Fibroblast of skin of abdomen (primary cell): ENCODE data around the gene DDO.
"Not testable (repeated sequence)": the region's sequence is repeated elsewhere in the genome, so short reads cannot be mapped to it uniquely, and the experiment has no call there.

Experiments used
- DNase-seq: peaks from one replicate; pipeline ENCODE4 v3.0.0-alpha.2; 2013

DDO gene

GRCh38 chr6:110366256-110366655 is 49.1 kb downstream of the DDO start:
- DNase-seq: no peak

GRCh38 chr6:110364364-110365105 is 50.8 kb downstream of the DDO start:
- no peak for DNase-seq

DNA sequence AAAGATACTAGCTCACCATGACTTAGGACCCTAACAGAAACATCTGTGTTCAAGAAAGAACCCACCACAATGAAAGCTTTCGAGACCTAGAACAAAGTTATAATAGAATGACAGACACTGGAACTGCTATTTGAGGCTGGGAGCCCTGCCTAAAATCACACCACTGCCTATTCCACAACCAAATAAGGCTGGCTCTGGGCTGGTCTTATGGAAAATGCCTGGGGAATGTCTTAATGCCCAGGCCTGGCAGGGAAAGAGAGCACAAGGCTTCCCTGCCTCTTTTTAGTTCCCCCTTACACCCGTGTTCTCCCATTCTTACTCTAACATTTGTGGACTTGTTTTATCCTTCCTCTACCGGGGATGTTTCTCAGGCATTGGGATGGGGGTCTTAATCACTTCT is 51.6 kb downstream of the DDO start:
- no peak for DNase-seq

- no peak for DNase-seq
These were observed 54.7 kb downstream of the DDO start for GRCh38 chr6:110360676-110361075.

GRCh38 chr6:110359556-110359955 is 55.8 kb downstream of the DDO start:
- DNase-seq: no peak

- no peak for DNase-seq
These were observed 56.7 kb downstream of the DDO start for GRCh38 chr6:110358553-110359160.

- no peak for DNase-seq
These were observed 57.5 kb downstream of the DDO start, which contains the start of gene METTL24 for GRCh38 chr6:110357664-110358552. Gene METTL24 (minus strand): TSS chr6:110358349. CDS start chr6:110358272, 77 bp downstream.

- no peak for DNase-seq
These were observed 58.1 kb downstream of the DDO start for GRCh38 chr6:110357298-110357663.

- DNase-seq: no peak
These were observed 58.6 kb downstream of the DDO start for GRCh38 chr6:110356778-110357177.

- no peak for DNase-seq
These were observed 59.6 kb downstream of the DDO start for GRCh38 chr6:110355727-110356126.

DNA sequence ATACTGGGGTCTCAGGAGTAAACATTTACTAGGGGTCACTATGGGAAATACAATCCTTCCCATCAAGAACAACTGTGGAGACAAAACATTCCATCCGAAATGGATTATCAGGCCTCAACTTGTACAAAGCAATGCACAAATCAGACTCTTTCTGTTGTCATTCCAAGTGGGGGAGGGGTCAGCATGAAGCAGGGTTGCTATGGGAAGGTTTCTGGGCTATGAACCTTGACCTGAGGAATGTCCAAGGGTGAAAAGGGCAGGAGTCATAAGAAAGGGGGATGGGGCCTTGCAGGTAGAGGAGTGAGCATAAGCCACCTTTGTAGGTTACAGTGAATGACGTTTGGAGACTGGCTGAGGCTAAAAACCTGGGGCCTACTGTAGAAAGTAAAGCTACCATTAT is 60.4 kb downstream of the DDO start:
- no peak for DNase-seq

DNA sequence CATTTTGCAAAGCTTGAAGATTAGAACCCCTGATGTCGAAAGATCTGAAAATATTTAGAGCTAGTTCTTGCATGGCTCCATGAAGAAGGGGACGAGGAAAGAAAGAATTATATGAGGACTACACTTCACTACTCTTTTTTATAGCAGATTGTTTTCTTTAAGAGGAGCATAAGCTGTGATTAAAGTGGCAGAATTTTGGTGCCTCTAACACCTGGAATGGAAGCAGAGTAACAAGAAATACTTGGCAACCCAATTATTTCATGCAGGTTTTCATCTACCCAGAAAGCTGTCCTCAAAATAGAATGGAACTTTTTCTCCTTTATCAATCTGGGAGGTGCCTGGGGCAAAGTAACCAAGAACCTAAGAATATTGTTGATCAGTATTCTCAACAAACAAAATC is 61.2 kb downstream of the DDO start:
- DNase-seq: no peak

DNA sequence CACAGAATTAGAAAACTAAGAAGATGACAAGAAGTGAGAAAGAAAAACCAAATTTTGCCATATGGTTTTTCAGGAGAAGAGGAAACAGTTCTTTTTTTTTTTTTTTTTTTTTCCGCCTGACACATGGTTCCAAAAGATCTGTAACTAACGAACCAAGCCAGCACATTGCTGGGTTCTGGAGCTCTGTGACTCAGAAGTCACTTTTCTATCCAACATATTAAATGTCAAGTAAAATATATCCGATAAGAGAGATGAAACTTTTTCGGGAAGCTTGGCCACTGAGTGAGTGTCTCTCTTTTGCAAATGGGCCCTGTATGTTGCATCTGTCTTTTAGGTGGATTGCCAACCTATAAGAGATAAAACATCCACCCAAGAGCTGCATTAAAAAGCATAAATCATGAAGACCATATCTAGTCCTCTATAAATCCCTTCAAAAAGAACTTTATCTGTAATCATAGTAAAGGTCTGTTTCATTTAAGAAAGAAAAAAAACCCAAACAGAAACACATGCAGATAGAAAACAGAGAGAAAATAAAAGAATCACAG is 61.8 kb downstream of the DDO start:
- no peak for DNase-seq

DNA sequence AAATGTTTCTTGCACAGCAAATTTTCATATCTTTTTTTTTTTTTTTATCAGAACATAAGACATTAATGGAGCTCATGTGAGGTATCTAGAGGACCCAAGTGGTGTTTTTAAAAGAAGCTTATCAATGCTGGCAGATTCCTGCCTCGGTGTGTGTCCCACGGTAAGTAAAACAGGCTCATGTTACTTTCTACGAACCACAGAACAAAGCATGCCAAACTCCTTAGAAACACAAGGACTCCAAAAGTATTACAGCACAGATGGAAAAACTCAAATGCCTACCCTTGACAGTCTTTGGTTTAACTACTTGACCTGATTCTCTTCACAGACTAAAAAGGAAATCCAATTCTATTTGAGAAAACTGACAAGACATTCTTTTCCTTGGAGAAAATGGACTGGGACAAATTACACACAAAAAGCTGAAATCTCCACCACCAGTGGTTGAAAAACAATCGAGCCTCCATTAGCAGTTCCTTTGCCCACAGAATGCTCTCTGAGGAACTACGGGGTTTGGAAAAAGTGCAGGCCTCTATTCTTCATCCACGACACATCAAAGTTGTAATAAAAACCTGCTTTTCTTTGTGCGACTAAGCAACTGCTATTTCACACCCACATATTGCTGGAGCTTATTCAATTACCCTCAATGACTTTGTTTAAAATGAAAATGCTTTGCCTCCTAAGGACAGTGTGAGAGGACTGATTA is 62.7 kb downstream of the DDO start:
- no peak for DNase-seq

DNA sequence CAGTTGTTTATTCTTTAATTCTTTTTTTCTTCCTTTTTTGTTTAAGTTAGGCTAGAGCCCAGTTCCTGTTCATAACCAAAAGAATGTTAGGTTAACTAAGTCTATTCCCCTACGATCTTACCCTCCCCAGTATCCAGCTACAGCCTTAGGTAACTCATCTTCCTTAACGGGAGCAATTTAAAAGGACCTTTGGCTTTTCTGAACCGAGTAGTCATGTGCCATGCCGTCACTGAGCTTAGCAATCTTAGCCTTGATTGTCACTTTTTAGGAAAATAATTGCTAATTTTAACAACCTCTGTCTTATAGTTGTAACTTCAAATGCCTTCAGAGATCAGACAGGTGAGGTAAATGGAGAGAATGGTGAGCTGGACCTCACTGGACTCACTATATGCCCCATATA is 63.4 kb downstream of the DDO start:
- DNase-seq: no peak

- DNase-seq: no peak
These were observed 63.8 kb downstream of the DDO start for GRCh38 chr6:110351546-110351945.

- not testable (repeated sequence) for DNase-seq
These were observed 64.8 kb downstream of the DDO start for GRCh38 chr6:110350593-110350992.

DNA sequence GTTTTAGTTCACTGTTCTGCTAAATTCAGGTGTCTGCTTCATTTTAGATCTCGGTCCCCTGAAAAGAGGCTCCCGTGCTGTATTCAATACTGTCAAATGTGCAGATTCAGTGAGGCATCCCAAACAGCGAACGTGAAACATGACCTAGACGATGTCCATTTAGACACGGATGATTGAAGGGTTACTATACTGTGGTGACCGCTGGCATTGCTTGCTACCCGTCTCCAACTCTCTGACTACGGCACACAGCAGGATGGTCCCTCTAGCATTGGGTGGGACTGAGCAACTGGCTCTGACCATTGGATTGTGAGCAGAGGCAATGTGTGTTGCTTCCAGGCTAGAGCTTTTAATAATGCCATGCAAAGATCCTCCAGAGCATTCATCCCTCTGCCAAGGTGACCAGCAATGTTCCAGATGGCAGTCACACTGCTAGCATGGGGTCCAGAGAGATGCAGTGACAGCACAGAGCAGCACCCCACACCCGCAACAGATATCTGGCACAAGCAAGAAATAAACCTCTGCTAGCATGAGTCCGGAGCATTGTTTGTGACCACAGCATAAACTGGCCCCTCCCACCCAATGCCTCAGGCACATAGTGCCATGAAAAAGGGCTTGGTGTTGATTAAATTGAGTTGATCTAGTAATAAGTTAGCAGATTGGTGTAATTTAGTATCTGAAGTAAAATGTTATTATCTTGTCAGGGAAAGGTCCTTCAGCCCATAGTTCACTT is 66.2 kb downstream of the DDO start:
- no peak for DNase-seq

DNA sequence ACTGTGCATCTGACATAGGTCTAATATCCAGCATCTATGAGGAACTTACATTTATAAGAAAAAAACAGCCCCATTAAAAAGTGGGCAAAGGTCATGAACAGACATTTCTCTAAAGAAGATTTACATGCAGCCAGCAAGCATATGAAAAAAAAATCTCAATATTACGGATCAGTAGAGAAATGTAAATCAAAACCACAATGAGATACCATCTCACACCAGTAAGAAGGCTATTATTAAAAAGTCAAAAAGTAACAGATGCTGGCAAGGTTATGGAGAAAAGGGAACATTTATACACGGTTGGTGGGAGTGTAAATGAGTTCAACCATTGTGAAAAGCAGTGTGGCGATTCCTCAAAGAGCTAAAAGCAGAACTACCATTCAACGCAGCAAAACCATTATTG is 70.3 kb downstream of the DDO start:
- DNase-seq: no peak

- DNase-seq: no peak
These were observed 72.6 kb downstream of the DDO start for GRCh38 chr6:110342759-110343158.
